OCI-LY1 (cell line): Measurements from ENCODE around the gene SEMA5A.

Experiments
- H2AFZ ChIP-seq: fragments of 200-600 bp; sonication (generic), shearing (Covaris generic); 2 replicates; pipeline ENCODE4 v1.6.0; 2014; ENCODE audit warnings: antibody characterized with exemption, mild to moderate bottlenecking, low read length
- H3F3A ChIP-seq: fragments of 200-600 bp; sonication (generic), shearing (Covaris generic); 2 replicates; pipeline ENCODE4 v1.6.0; 2014; ENCODE audit warnings: mild to moderate bottlenecking, antibody characterized with exemption, low read length, moderate library complexity; ENCODE audit not compliant: insufficient read depth
- H3K27ac ChIP-seq: fragments of 200-600 bp; sonication (generic); 2 replicates; pipeline ENCODE4 v1.5.1; 2014; ENCODE audit warnings: low read length, mixed run types, mild to moderate bottlenecking, low read depth; ENCODE audit not compliant: poor library complexity, severe bottlenecking
- H3K27me3 ChIP-seq: fragments of 200-600 bp; sonication (generic); 2 replicates; pipeline ENCODE4 v1.6.0; 2014; ENCODE audit warnings: antibody characterized with exemption, mild to moderate bottlenecking, low read length, moderate library complexity; ENCODE audit not compliant: insufficient read depth
- H3K36me3 ChIP-seq: fragments of 200-600 bp; sonication (generic); 2 replicates; pipeline ENCODE4 v1.6.1; 2014; ENCODE audit warnings: mild to moderate bottlenecking, antibody characterized with exemption, low read length, moderate library complexity, mixed read lengths; ENCODE audit not compliant: insufficient read depth
- H3K4me1 ChIP-seq: fragments of 200-600 bp; sonication (generic); 2 replicates; pipeline ENCODE4 v1.5.1; 2014; ENCODE audit warnings: mild to moderate bottlenecking, low read length, moderate library complexity; ENCODE audit not compliant: insufficient read depth, severe bottlenecking
- H3K4me2 ChIP-seq: fragments of 200-600 bp; sonication (generic), shearing (Covaris generic); 2 replicates; pipeline ENCODE4 v1.6.1; 2014; ENCODE audit warnings: low read length
- H3K4me3 ChIP-seq: fragments of 200-600 bp; sonication (generic); 2 replicates; pipeline ENCODE4 v1.5.1; 2014; ENCODE audit warnings: low read length, low read depth, mild to moderate bottlenecking, mixed read lengths; ENCODE audit not compliant: poor library complexity, severe bottlenecking
- H3K79me2 ChIP-seq: fragments of 200-600 bp; shearing (Covaris generic); 2 replicates; pipeline ENCODE4 v1.6.1; 2016; ENCODE audit warnings: mixed run types, low read length, mixed read lengths; ENCODE audit not compliant: insufficient read depth
- H3K9ac ChIP-seq: fragments of 200-600 bp; sonication (generic), shearing (Covaris generic); 2 replicates; pipeline ENCODE4 v1.6.1; 2014; ENCODE audit warnings: mild to moderate bottlenecking, low read length, mixed read lengths
- H3K9me2 ChIP-seq: fragments of 200-600 bp; sonication (generic), shearing (Covaris generic); 2 replicates; pipeline ENCODE4 v1.6.1; 2014; ENCODE audit warnings: low read depth, mild to moderate bottlenecking, low read length, mixed read lengths
- H3K9me3 ChIP-seq: fragments of 200-600 bp; shearing (Covaris generic); 2 replicates; pipeline ENCODE4 v1.6.1; 2014; ENCODE audit warnings: low read length, mixed read lengths
- H4K20me1 ChIP-seq: fragments of 200-600 bp; sonication (generic), shearing (Covaris generic); 2 replicates; pipeline ENCODE4 v1.6.0; 2016; ENCODE audit warnings: mild to moderate bottlenecking, low read length; ENCODE audit not compliant: insufficient read depth
- CTCF ChIP-seq: fragments of 200-600 bp; sonication (generic), shearing (Covaris generic); IDR thresholded peaks from 2 replicates; pipeline ENCODE4 v1.5.1; 2017; ENCODE audit warnings: mild to moderate bottlenecking, antibody characterized with exemption, low read length, moderate library complexity, mixed read lengths
- EZH2 ChIP-seq: fragments of 200-600 bp; sonication (generic), shearing (Covaris generic); IDR thresholded peaks from 2 replicates; pipeline ENCODE4 v1.8.0; 2017; ENCODE audit warnings: borderline replicate concordance, mixed run types, mild to moderate bottlenecking, antibody characterized with exemption, low read length, moderate library complexity, mixed read lengths

Gene SEMA5A

GRCh38 chr5:9374025-9374424 lies 171.8 kb downstream of the SEMA5A start:
- Histone ChIP-seq H3F3A (no peaks in the 10 kb centered on the region), H3K79me2 (no peaks in the 10 kb centered on the region), H2AFZ (no peak overlapping the region), H4K20me1 (no peaks in the 10 kb centered on the region), H3K36me3 (no peaks in the 10 kb centered on the region), H3K9me3 (no peaks in the 10 kb centered on the region), H3K9ac (no peak overlapping the region), H3K9me2 (no peaks in the 10 kb centered on the region), H3K27me3 (no peaks in the 10 kb centered on the region), H3K4me1 (no peaks in the 10 kb centered on the region), H3K27ac (no peak overlapping the region), H3K4me2 (no peak overlapping the region), H3K4me3 (no peak overlapping the region)
- TF ChIP-seq CTCF (no peak), EZH2 (no peak)

DNA sequence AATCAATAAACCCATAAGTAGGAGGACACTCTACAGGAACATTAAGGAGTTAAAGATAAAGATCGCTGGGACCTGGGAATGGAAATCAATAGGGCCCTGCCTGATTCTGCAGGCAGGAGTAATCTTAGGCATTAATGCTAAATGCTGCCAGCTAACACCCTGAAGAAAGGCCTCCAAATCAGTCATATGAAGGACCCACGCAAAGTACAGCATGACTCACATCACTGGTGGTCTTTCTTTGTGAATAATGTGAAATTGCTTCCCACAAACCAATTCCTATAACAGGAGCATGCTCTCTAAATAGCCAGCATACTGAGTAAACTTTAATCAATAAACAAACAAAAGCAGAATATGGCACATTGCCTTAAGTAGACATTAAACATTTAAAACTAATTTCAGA lies 172.3 kb downstream of the SEMA5A start:
- no peaks in the 10 kb centered on the region for H4K20me1 ChIP-seq
- no peaks in the 10 kb centered on the region for H3K79me2 ChIP-seq
- no peaks in the 10 kb centered on the region for H3K36me3 ChIP-seq
- H3K4me1 ChIP-seq, result no peaks in the 10 kb centered on the region
- H3F3A ChIP-seq, result no peaks in the 10 kb centered on the region
- no peaks in the 10 kb centered on the region for H3K9me3 ChIP-seq
- H3K4me2 ChIP-seq, result no peak overlapping the region
- no peak overlapping the region for H3K27ac ChIP-seq
- H3K9me2 ChIP-seq, result no peaks in the 10 kb centered on the region
- H3K27me3 ChIP-seq, result no peaks in the 10 kb centered on the region
- no peak overlapping the region for H2AFZ ChIP-seq
- no peak overlapping the region for H3K9ac ChIP-seq
- no peak overlapping the region for H3K4me3 ChIP-seq
- TF ChIP-seq CTCF, result no peak
- no peak for TF ChIP-seq EZH2

- Histone ChIP-seq H3K9me2 (no peaks in the 10 kb centered on the region), H3F3A (no peaks in the 10 kb centered on the region), H3K4me3 (no peak overlapping the region), H3K4me2 (no peak overlapping the region), H4K20me1 (no peaks in the 10 kb centered on the region), H3K79me2 (no peaks in the 10 kb centered on the region), H3K4me1 (no peaks in the 10 kb centered on the region), H3K27ac (no peak overlapping the region), H3K36me3 (no peaks in the 10 kb centered on the region), H3K9me3 (no peaks in the 10 kb centered on the region), H3K9ac (no peak overlapping the region), H3K27me3 (no peaks in the 10 kb centered on the region), H2AFZ (no peak overlapping the region)
- TF ChIP-seq CTCF (no peak), EZH2 (no peak)
These were observed 175.6 kb downstream of the SEMA5A start for GRCh38 chr5:9370256-9370655.
